T-cell (primary cell): ENCODE measurements around the gene GRWD1. TPM values are rescaled to one million over a fixed set of nuclear protein-coding genes. Genes with fewer than 3 reads are reported as not detected.

ENCODE experiments used
- ATAC-seq, 4 experiments: fragments of 200-7000 bp in 3 of 4; fragments of 150-1000 bp in 1 of 4; cut with Tn5 transposase; replicated peaks in 1 of 4; 1 replicate in 3 of 4; 2 replicates in 1 of 4; pipeline ENCODE4 v1.10.0; 2021; ENCODE audit warnings: moderate library complexity in 3 of 4, mild to moderate bottlenecking in 2 of 4, moderate number of reproducible peaks in 1 of 4
- CTCF ChIA-PET, 2 donors: fragments of 300-600 bp; sonication (Branson Sonifier 250); formaldehyde crosslinking; loops; one replicate each; lab custom pipeline; 2022; ENCODE audit warnings: antibody characterized with exemption in 2 of 2; lab: Charles Lee
- POLR2A ChIA-PET, 2 donors: fragments of 300-600 bp; sonication (Branson Sonifier 250); formaldehyde crosslinking; loops; one replicate each; lab custom pipeline; 2022; ENCODE audit warnings: antibody characterized with exemption in 2 of 2; lab: Charles Lee
- DNase-seq, 35 experiments: peaks; one replicate each; pipeline versions ENCODE4 v3.0.0 to v3.0.0-alpha.2; 2013 to 2023
- H3K27ac ChIP-seq: one replicate; pipeline ENCODE4 v1.5.1; 2013; ENCODE audit warnings: low read length
- H3K27me3 ChIP-seq, 2 experiments: replicated peaks in 1 of 2; 1 replicate in 1 of 2; 2 replicates in 1 of 2; pipeline versions ENCODE4 v1.6.1 to v1.7.0; 2013; ENCODE audit warnings: low read length in 1 of 2, mixed read lengths in 1 of 2; ENCODE audit not compliant: control insufficient read depth in 2 of 2, insufficient read depth in 2 of 2; ENCODE audit errors: extremely low read depth in 1 of 2
- H3K36me3 ChIP-seq, 2 donors: 1 replicate in 1 of 2; 2 replicates in 1 of 2; pipeline versions ENCODE4 v1.6.1 to v1.7.0; 2013; ENCODE audit warnings: low read length in 1 of 2; ENCODE audit not compliant: control insufficient read depth in 2 of 2, insufficient read depth in 1 of 2; ENCODE audit errors: extremely low read depth in 1 of 2
- H3K4me1 ChIP-seq, 2 experiments: 1 replicate in 1 of 2; 2 replicates in 1 of 2; pipeline versions ENCODE4 v1.6.1 to v1.7.0; 2013; ENCODE audit warnings: low read length in 2 of 2, mixed read lengths in 1 of 2; ENCODE audit not compliant: insufficient read depth in 2 of 2, control insufficient read depth in 1 of 2; ENCODE audit errors: extremely low read depth in 1 of 2
- H3K4me3 ChIP-seq, 2 donors: 1 replicate in 1 of 2; 2 replicates in 1 of 2; pipeline versions ENCODE4 v1.5.1 to v1.7.0; 2013; ENCODE audit warnings: mild to moderate bottlenecking in 2 of 2, low read length in 1 of 2, moderate library complexity in 1 of 2; ENCODE audit not compliant: control insufficient read depth in 1 of 2; ENCODE audit errors: extremely low read depth in 1 of 2
- H3K9me3 ChIP-seq: 2 replicates; pipeline ENCODE4 v1.7.0; 2013
- H3K27ac Mint-ChIP-seq, 2 donors: one replicate each; pipeline ENCODE4 v1.8.0; 2020 to 2021; ENCODE audit warnings: mild to moderate bottlenecking in 2 of 2, mixed read lengths in 2 of 2
- H3K27me3 Mint-ChIP-seq, 2 donors: one replicate each; pipeline ENCODE4 v1.8.0; 2021 to 2022; ENCODE audit warnings: mixed read lengths in 2 of 2
- H3K36me3 Mint-ChIP-seq: one replicate; pipeline ENCODE4 v1.8.0; 2021; ENCODE audit warnings: mixed read lengths
- H3K4me1 Mint-ChIP-seq, 3 donors: one replicate each; pipeline ENCODE4 v1.8.0; 2020 to 2022; ENCODE audit warnings: mixed read lengths in 3 of 3, mild to moderate bottlenecking in 1 of 3
- H3K4me3 Mint-ChIP-seq, 3 donors: one replicate each; pipeline ENCODE4 v1.8.0; 2020 to 2022; ENCODE audit warnings: mild to moderate bottlenecking in 3 of 3, mixed read lengths in 3 of 3, moderate library complexity in 3 of 3
- H3K9me3 Mint-ChIP-seq, 3 donors: one replicate each; pipeline ENCODE4 v1.8.0; 2020 to 2022; ENCODE audit warnings: mixed read lengths in 3 of 3
- WGBS: methylation state at CpG from one replicate; pipeline ENCODE4 v1.1.5; 2013; ENCODE audit warnings: missing lambda C conversion rate; ENCODE audit not compliant: insufficient coverage; 5-methylcytosine and 5-hydroxymethylcytosine counted together
- total RNA-seq, 35 experiments: library from RNA in 6 of 35; stranded (reverse) in 6 of 35; fragments of 120-200 nt in 1 of 35; gene quantifications; one replicate each; pipeline versions ENCODE4 v1.2.1 to v1.2.4 and lab custom pipeline; 2013 to 2026

GRWD1 gene
- total RNA-seq, 5 donors from 2014 or later (not counting 1 experiment from before 2014, with no cell fraction given): 29.7 to 55.2 (median 42.6) TPM

DNA sequence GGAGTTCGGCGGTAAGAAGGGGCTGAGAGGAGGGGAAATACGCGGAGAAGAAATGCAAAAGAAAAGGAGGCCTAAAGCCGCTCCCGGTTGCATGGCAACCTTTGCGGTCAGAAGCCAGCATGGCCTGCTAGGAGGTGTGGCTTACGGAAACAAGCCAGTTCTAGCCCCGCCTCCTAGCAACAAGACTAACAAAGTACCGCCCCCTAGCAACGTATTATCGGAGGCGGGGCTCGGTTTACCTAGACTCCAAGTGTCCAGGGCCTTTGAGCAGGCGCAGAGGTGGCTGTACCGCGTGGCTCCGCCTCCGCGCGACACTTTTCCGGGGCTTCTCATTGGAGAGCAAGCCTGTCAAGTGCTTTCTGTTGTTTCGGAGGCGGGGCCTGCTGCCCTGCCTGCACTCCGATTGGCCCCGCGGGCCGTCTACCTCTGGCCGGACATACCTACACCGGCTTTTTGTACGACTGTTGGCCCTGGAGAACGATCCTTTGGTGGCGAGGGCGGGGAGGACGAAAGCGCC is 23.0 kb downstream of the GRWD1 start:
- Histone ChIP-seq H3K36me3 (peaks cover 7 to 31% of the 10 kb centered on the region in 2 donors), H3K4me3 (peak overlapping the region; percentile 68 to 96), H3K9me3 (no peaks in the 10 kb centered on the region), H3K4me1 (peaks cover 0 to 27% of the 10 kb centered on the region in 2 experiments), H3K27ac (peak overlapping the region; percentile 61), H3K27me3 (peaks cover 0 to 3% of the 10 kb centered on the region in 2 experiments)
- peak overlapping the region; percentile 92 to 93 for H3K27ac Mint-ChIP-seq
- POLR2A ChIA-PET: no interaction called here
- CTCF ChIA-PET: no interaction called here
- H3K36me3 Mint-ChIP-seq: peaks cover 7% of the 10 kb centered on the region
- peaks cover 22 to 29% (median 22%) of the 10 kb centered on the region in 3 donors for H3K4me1 Mint-ChIP-seq
- 0% methylated on average over 36 of the region's 36 CpGs for WGBS
- no peaks in the 10 kb centered on the region for H3K9me3 Mint-ChIP-seq
- H3K27me3 Mint-ChIP-seq: no peaks in the 10 kb centered on the region
- H3K4me3 Mint-ChIP-seq: peak overlapping the region; percentile 80 to 91 (median 87)
- peak; percentile 98 to 100 (median 100) for DNase-seq
- peak; percentile 87 to 92 (median 90) for ATAC-seq

DNA sequence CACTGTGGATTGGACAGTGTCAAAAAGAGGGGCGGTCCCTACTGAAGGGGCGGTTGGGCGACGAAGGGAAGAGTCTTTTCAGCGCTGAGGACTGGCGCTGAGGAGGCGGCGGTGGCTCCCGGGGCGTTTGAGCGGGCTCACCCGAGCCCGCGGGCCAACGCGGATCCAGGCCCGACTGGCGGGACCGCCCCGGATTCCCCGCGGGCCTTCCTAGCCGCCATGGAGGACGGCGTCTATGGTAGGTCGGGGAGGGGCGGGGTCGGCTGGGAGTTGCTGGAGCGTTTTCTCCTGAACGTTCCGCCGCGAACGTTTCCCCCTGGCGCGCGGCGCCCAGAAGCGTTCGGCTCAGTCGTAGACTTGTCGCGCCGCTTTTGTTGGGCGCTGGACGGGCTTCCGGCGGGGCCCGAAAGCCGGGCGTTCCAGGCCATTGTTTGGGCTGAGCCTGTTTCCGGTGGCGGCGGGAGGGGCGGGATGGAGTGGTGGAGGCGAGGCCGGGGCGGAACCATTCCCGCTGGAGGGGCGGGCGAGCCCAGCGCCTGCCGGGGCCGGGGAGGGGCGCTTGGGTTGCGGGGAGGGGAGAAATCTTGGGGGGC is 23.6 kb downstream of the GRWD1 start, which contains the start of gene CYTH2:
Gene CYTH2, plus strand, starts transcription at position 81 of the 593 bp plus-strand sequence. Its CDS starts 139 bp downstream, at position 220.
- Histone ChIP-seq H3K27me3 (peaks cover 0 to 3% of the 10 kb centered on the region in 2 experiments), H3K36me3 (peaks cover 11 to 37% of the 10 kb centered on the region in 2 donors), H3K4me1 (peaks cover 0 to 27% of the 10 kb centered on the region in 2 experiments), H3K9me3 (no peaks in the 10 kb centered on the region), H3K27ac (peak within 1 kb of the TSS; percentile 61), H3K4me3 (peak within 1 kb of the TSS; percentile 68 to 96)
- H3K4me1 Mint-ChIP-seq: peaks cover 22 to 31% (median 23%) of the 10 kb centered on the region in 3 donors
- H3K9me3 Mint-ChIP-seq: no peaks in the 10 kb centered on the region
- H3K27ac Mint-ChIP-seq: peak within 1 kb of the TSS; percentile 92 to 93
- 0% methylated on average over 54 of the region's 66 CpGs for WGBS
- ATAC-seq (peak; percentile 11 to 42 (median 32)), DNase-seq (peak in 20 of 35 experiments; percentile 32 to 73 (median 54))
- ChIA-PET POLR2A (no interaction called here), CTCF (interaction anchor here in 1 of 2 donors (0.6 kb wide), 1 partner anchor 143 kb away, joined by 4 read pairs; no protein-coding TSS in a partner anchor)
- H3K4me3 Mint-ChIP-seq: peak within 1 kb of the TSS; percentile 80 to 91 (median 87)
- peaks cover 9% of the 10 kb centered on the region for H3K36me3 Mint-ChIP-seq
- no peaks in the 10 kb centered on the region for H3K27me3 Mint-ChIP-seq

DNA sequence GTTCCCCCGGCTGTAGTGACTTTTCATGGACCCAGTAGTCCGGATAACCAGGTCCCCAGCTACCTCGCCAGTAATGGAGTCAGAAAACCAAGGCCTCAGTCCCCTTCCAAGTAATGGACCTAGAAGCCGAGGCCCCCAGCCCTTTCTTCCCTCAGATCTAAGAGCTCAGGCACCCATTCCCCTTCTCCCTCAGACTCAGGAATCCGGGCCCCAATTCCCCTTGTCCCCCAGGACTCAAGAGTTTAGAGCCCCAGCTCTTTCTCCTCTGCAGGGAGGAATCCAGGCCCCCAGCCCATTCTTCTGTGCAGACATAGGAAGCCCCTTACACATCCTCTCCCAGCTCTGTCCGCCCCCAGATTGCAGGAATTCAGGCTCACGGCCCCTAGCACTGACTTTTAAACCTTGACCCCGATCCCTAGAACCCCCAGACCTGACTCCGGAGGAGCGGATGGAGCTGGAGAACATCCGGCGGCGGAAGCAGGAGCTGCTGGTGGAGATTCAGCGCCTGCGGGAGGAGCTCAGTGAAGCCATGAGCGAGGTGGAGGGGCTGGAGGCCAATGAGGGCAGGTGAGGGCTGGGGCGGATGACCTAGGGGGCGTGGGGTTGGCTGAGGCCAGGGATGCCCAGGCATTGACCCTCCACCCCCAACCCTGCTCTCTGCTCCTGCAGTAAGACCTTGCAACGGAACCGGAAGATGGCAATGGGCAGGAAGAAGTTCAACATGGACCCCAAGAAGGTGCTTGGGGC is 24.3 kb downstream of the GRWD1 start:
- no peaks in the 10 kb centered on the region for H3K27me3 Mint-ChIP-seq
- peak overlapping the region; percentile 68 to 96 for H3K4me3 ChIP-seq
- H3K4me1 ChIP-seq: peaks cover 0 to 27% of the 10 kb centered on the region in 2 experiments
- H3K9me3 ChIP-seq: no peaks in the 10 kb centered on the region
- H3K36me3 ChIP-seq: peaks cover 17 to 44% of the 10 kb centered on the region in 2 donors
- ChIA-PET CTCF (interaction anchor here in 1 of 2 donors (0.6 kb wide), 1 partner anchor 142 kb away, joined by 4 read pairs; no protein-coding TSS in a partner anchor), POLR2A (interaction anchor here (0.6 kb wide), 2 partner anchors 51 to 273 kb away, joined by 3 to 6 read pairs; no protein-coding TSS in a partner anchor)
- peak overlapping the region; percentile 69 for H3K27ac Mint-ChIP-seq
- H3K27me3 ChIP-seq: peaks cover 0 to 3% of the 10 kb centered on the region in 2 experiments
- DNase-seq (no peak), ATAC-seq (no peak)
- H3K4me3 Mint-ChIP-seq: peak overlapping the region; percentile 80 to 91 (median 87)
- peak overlapping the region; percentile 61 for H3K27ac ChIP-seq
- H3K9me3 Mint-ChIP-seq: no peaks in the 10 kb centered on the region
- H3K36me3 Mint-ChIP-seq: peaks cover 10% of the 10 kb centered on the region
- 65% methylated on average over 14 of the region's 20 CpGs for WGBS
- peaks cover 22 to 32% (median 24%) of the 10 kb centered on the region in 3 donors for H3K4me1 Mint-ChIP-seq

DNA sequence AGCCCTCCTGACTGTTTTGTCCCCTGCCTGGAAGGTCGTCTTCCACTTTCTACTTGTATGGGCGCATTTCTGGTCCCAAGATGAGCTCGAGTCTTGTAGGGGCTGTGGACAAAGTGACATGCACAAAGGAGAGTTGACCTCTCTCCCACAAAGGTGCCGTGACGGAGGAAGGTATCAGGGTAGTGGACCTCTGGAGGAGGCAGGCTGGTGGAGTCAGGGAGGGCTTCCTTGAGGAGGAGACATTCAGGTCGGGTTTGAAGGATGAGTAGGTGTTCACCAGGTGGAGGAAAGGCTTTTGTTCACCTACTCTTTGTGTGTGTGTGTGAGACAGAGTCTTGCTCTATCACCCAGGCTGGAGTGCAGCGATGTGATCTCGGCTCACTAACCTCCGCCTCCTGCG is 25.1 kb downstream of the GRWD1 start:
- ChIA-PET POLR2A (interaction anchor here in 1 of 2 donors (0.6 kb wide), 1 partner anchor 51 kb away, joined by 3 read pairs; no protein-coding TSS in a partner anchor), CTCF (no interaction called here)
- peaks cover 0 to 30% of the 10 kb centered on the region in 2 experiments for H3K4me1 ChIP-seq
- no peak overlapping the region for H3K27ac ChIP-seq
- ATAC-seq (no peak), DNase-seq (no peak)
- Mint-ChIP-seq H3K4me1 (peaks cover 22 to 32% (median 24%) of the 10 kb centered on the region in 3 donors), H3K27ac (peak overlapping the region; percentile 57 to 69), H3K36me3 (peaks cover 17% of the 10 kb centered on the region), H3K9me3 (no peaks in the 10 kb centered on the region), H3K4me3 (peak overlapping the region; percentile 80 to 91 (median 87)), H3K27me3 (no peaks in the 10 kb centered on the region)
- no peaks in the 10 kb centered on the region for H3K9me3 ChIP-seq
- H3K4me3 ChIP-seq: no peak overlapping the region
- WGBS: 100% methylated on average over 2 of the region's 10 CpGs
- peaks cover 17 to 51% of the 10 kb centered on the region in 2 donors for H3K36me3 ChIP-seq
- peaks cover 0 to 3% of the 10 kb centered on the region in 2 experiments for H3K27me3 ChIP-seq

DNA sequence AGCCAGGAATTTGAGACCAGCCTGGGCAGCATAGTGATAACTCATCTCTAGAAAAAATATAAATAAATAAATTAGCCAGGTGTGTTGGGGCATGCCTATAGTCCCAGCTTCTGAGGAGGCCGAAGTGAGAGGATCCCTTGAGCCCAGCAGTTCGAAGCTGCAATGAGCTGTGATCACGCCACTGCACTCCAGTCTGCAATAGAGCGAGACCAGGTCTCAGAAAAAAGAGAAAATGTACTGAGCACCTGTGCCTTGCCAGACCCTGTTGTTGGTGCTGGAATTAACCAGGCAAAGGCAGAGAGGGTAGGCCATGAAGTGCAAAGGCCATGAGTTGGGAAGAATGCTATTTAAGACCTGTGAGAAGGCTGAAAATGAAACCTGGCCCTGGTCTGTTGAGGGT is 26.1 kb downstream of the GRWD1 start:
- no peak overlapping the region for H3K27ac Mint-ChIP-seq
- H3K4me1 Mint-ChIP-seq: peaks cover 22 to 32% (median 24%) of the 10 kb centered on the region in 3 donors
- no peak for DNase-seq
- 94% methylated on average over 4 of the region's 4 CpGs for WGBS
- Histone ChIP-seq H3K4me1 (peaks cover 0 to 30% of the 10 kb centered on the region in 2 experiments), H3K9me3 (no peaks in the 10 kb centered on the region), H3K4me3 (no peak overlapping the region), H3K27ac (no peak overlapping the region), H3K36me3 (peaks cover 17 to 57% of the 10 kb centered on the region in 2 donors), H3K27me3 (peaks cover 0 to 2% of the 10 kb centered on the region in 2 experiments)
- H3K27me3 Mint-ChIP-seq: no peaks in the 10 kb centered on the region
- CTCF ChIA-PET: no interaction called here
- no peak for ATAC-seq
- peaks cover 22% of the 10 kb centered on the region for H3K36me3 Mint-ChIP-seq
- POLR2A ChIA-PET: no interaction called here
- no peaks in the 10 kb centered on the region for H3K9me3 Mint-ChIP-seq
- H3K4me3 Mint-ChIP-seq: no peak overlapping the region
